NCI-H1092 (cell line): Measurements from ENCODE around the gene DHX29.
A peak's percentile ranks its signal among the peaks of the same experiment; 100 is the strongest.
"Not testable (repeated sequence)": the region's sequence is repeated elsewhere in the genome, so short reads cannot be mapped to it uniquely, and the experiment has no call there.

ENCODE experiments used
- DNase-seq: peaks from one replicate; lab custom pipeline; 2025; lab: John Stamatoyannopoulos, UW

Gene DHX29

GRCh38 chr5:55307383-55308253 is at the start of gene DHX29, which contains the start of gene MTREX:
TSS of gene DHX29 (minus strand) at chr5:55307694. CDS start at chr5:55307573, 121 bp downstream.
TSS of gene MTREX (plus strand) at chr5:55307989. CDS start at chr5:55308014, 25 bp downstream.
- peak; percentile 80 for DNase-seq

DNA sequence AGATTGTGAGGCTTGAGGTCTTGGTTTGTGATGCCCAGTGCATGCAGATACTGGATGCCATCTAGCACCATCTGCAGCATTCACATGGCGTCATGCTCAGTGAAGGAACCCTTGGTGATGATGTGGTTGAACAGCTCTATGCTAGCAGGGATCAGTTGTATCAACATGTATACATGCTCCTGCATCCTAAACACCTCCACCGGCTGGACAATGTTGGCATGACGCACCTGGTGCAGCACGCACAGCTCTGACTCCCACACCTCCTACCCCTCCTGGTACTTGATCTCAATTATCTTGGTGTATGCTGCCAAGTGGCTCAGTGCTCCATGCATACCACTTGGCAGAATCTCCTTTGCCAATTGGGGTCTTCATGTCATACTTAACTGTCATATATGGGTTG is 49.4 kb upstream of the DHX29 start:
- DNase-seq = no peak

DNA sequence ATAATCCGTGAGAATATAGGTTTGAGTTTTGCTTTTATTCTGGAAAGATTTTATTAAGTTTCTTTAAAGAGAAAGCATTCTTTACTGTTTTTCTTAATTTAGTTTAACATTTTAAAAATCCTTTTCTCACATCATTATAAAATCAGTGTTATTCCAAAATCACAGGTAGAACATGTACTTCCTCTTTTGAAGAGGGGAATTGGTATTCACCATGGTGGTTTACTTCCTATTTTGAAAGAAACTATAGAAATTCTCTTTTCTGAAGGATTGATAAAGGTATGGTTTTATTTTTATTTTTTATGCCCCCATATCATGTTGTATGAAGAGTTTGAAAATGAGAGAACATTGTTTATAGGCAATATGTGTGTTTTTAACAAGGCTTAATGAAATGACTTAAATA is 43.3 kb upstream of the DHX29 start:
- DNase-seq = no peak

DNA sequence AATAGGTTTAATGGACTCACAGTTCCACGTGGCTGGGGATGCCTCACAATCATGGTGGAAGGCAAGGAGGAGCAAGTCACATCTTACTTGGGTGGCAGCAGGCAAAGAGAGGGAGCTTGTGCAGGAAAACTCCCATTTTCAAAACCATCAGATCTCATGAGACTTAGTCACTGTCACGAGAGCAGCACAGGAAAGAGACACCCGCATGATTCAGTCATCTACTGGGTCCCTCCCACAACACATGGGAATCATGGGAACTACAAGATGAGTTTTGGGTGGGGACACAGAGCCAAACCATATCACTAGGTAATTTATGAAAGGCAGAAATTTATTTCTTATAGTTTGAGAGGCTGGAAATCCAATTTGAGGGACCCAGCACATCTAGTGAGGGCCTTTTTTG is 40.3 kb upstream of the DHX29 start:
- no peak for DNase-seq

- DNase-seq = no peak
Observed at GRCh38 chr5:55345327-55345726, 37.8 kb upstream of the DHX29 start.

DNA sequence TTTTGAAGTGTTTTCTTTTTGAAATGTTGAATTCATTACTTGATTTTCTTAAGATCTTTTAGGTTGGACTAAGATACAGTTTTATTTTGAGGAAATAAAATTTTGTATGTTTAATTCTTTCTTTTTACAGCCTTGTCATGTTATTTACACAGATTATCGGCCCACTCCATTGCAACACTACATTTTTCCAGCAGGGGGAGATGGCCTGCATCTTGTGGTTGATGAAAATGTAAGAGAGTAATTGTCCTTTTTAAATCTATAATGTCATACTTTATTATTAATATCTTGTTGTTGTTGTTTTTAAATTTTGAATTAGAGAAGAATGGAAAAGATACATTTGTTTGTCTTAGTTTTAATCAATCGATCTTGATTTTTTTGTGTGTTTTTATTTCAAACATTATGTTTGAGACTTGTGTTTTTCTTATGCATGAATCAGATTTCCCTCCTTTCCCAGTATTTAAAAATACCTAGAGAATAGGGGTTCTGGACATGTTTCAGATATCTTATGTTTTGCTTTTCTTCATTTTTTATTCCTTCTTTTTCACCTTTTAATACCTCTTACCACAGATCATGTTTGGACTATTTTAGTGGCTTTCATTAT is 37.0 kb upstream of the DHX29 start:
- DNase-seq = no peak

DNA sequence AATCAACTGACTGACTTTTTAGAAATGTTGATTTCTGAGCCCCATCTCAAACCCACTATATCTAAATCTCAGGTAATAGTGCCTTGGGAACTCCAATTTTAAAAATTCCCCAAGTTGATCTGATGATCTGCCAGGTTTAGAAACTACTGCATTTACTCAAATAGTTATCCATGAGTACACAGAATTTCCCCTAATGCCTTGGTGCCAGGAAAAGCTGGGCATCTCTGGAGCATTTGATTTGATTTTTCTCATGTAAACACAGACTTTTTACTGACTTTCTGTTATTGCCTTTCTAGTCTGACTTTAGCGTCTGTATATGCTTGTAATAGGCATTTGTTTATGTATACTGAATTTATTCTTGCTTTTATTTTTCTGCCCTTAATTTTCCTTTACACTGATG is 36.1 kb upstream of the DHX29 start:
- DNase-seq = no peak

- DNase-seq = no peak
Observed at GRCh38 chr5:55343107-55343506, 35.6 kb upstream of the DHX29 start.

DNA sequence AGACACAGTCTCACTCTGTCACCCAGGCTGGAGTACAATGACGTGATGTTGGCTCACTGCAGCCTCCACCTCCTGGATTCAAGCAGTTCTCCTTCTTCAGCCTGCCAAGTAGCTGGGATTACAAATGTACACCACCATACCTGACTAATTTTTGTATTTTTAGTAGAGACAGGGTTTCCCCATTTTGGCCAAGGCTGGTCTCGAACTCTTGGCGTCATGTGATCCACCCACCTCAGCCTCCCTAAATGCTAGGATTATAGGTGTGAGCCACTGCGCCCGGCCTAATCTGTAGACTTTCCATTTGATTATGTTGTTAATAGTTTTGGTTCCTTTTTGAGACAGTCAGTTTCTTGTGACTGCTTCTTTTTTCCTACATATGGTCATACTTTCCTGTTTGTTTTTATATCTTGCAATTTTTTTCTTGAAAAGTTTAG is 31.3 kb upstream of the DHX29 start:
- no peak for DNase-seq

- DNase-seq = no peak
Observed at GRCh38 chr5:55338092-55338613, 30.7 kb upstream of the DHX29 start.

DNA sequence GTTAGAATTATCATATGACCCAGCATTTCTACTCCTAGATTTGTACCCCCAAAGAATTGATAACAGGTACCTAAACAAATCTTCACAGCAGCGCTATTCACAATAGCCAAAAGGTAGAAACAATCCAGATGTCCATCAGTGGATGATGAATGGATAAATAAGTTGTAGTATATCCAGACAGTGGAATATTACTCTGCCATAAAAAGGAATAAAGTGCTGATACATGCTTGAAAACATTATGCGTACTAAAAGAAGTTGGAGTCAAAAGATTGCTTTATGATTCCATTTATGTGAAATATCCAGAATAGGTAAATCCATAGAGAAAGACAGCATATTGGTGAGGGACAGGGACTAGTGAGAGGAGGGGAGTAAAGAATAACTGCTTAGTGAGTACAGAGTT is 26.3 kb upstream of the DHX29 start:
- no peak for DNase-seq

GRCh38 chr5:55333017-55333416 is 25.5 kb upstream of the DHX29 start:
- no peak for DNase-seq

- DNase-seq = no peak
Observed at GRCh38 chr5:55331321-55331720, 23.8 kb upstream of the DHX29 start.

DNA sequence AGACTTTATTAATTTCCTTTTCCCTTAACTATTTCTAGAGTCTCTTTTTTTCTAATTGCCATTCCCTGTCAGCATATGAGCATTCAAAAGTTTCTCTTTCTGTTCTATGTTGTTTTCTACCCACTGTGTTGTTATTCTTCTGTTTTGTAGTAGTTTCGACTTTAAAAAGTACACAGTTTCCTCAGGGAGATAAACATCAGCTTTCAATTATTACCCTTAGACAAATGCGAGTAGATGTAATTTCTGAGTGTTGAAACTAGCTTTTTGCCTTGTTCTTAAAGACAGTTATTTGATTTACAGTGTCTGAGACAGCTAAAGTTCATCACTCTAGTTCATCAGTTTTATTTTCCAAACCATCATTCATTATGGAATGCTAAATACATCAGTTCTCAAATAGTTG is 19.8 kb upstream of the DHX29 start:
- DNase-seq = no peak

GRCh38 chr5:55325621-55326020 is 18.1 kb upstream of the DHX29 start:
- no peak for DNase-seq

- DNase-seq = no peak
Observed at GRCh38 chr5:55324815-55325418, 17.4 kb upstream of the DHX29 start.

DNA sequence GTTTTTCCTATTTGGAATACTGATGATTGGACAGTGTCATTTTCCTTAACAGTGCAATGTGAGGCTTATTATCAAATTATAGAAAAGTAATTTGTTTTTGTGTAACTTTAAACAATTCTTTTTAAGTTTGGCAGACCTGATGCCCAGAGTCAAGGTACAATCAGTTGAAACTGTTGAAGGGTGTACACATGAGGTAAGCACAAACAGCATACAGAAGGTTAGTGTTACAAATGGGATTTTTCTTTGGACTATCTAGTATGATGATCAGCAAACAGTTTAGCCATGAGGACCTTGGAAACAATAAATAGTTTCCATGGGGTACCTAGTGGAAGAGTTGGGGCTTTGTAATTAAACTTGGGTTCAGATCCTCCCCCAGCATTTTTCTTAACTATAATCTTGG is 16.5 kb upstream of the DHX29 start:
- DNase-seq = no peak

GRCh38 chr5:55320571-55320970 is 13.1 kb upstream of the DHX29 start:
- DNase-seq = no peak

DNA sequence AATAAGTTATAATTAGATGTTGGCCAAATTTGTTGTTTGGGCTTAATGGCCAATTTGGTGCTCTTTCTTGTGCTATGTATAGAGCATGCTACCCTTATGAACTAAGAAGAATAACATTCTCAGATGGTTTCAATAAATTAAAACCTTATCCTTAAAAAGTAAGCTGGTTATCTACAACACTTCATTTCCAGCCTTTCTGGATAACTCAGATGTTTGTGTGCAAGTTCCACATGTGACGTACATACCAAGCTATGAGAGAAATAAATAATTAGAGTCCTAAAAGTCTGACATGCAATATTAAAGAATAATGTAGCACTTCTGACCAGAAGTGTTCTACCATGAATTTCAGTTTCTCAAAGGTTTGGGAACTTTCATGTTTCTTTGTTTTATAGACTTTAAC is 12.0 kb upstream of the DHX29 start:
- no peak for DNase-seq

GRCh38 chr5:55318237-55318636 is 10.7 kb upstream of the DHX29 start:
- not testable (repeated sequence) for DNase-seq

- no peak for DNase-seq
Observed at GRCh38 chr5:55316837-55317236, 9.3 kb upstream of the DHX29 start.

DNA sequence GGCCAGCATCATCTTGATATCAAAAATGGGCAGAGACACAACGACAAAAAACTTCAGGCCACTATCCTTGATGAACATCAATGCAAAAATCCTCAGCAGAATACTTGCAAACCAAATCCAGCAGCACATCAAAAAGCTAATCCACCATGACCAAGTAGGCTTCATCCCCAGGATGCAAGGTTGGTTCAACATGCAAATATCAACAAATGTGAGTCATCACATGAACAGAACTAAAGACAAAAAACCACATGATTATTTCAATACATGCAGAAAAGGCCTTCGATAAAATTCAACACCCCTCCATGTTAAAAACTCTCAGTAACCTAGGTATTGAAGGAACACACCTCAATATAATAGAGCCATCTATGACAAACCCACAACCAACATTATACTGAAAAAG is 8.8 kb upstream of the DHX29 start:
- DNase-seq = no peak
